Breast epithelium (tissue), 4 donors: ENCODE results near the gene RRAGD. TPM values are rescaled to one million over a fixed set of nuclear protein-coding genes. Genes with fewer than 3 reads are reported as not detected.

Experiments used
- DNase-seq, 2 donors: peaks; one replicate each; pipeline ENCODE4 v3.0.0-alpha.2; 2019; ENCODE audit warnings: low spot score in 2 of 2
- H3K27ac ChIP-seq, 2 donors: fragments of 200-600 bp; sonication (generic) in 1 of 2; one replicate each; pipeline ENCODE4 v1.5.1; 2016 to 2019; ENCODE audit warnings: mild to moderate bottlenecking in 1 of 2
- H3K27me3 ChIP-seq, 2 donors: fragments of 200-600 bp; sonication (generic) in 1 of 2; one replicate each; pipeline versions ENCODE4 v1.5.1 to v1.6.0; 2017 to 2019; ENCODE audit warnings: control low read depth in 1 of 2, mild to moderate bottlenecking in 1 of 2
- H3K36me3 ChIP-seq: fragments of 200-600 bp; one replicate; pipeline ENCODE4 v1.5.1; 2019
- H3K4me1 ChIP-seq, 2 donors: fragments of 200-600 bp; sonication (generic); one replicate each; pipeline ENCODE4 v1.5.1; 2016 to 2019; ENCODE audit warnings: control low read depth in 1 of 2
- H3K4me3 ChIP-seq, 3 donors: fragments of 200-600 bp; sonication (generic); 1 replicate in 2 of 3; 2 replicates in 1 of 3; pipeline ENCODE4 v1.5.1; 2016 to 2019; ENCODE audit warnings: mild to moderate bottlenecking in 3 of 3, moderate library complexity in 2 of 3
- H3K9me3 ChIP-seq, 2 donors: fragments of 200-600 bp; sonication (generic) in 1 of 2; one replicate each; pipeline ENCODE4 v1.5.1; 2016 to 2019; ENCODE audit warnings: control low read depth in 1 of 2
- POLR2A ChIP-seq: fragments of 450-650 bp; IDR thresholded peaks from one replicate; pipeline ENCODE4 v1.6.1; 2016; ENCODE audit warnings: antibody characterized with exemption, mild to moderate bottlenecking, moderate library complexity
- POLR2AphosphoS5 ChIP-seq, 3 donors: sonication (generic); formaldehyde crosslinking; IDR thresholded peaks; one replicate each; pipeline ENCODE4 v1.6.1; 2017; ENCODE audit warnings: antibody characterized with exemption in 3 of 3
- intact Hi-C: fragments of 100-400 bp; cut with DNase I; formaldehyde crosslinking; loops from one replicate; pipeline ENCODE4 v1.15.1; 2023; ENCODE audit warnings: low total_unique reads
- total RNA-seq, 3 donors: library from RNA; depleted of rRNA; stranded (reverse); fragments of >200 nt; gene quantifications; one replicate each; pipeline ENCODE4 v1.1.0, GENCODE V29; 2016
- TF ChIP-seq, protein P1 (sequence below), 3 donors: fragments of 450-650 bp; IDR thresholded peaks; one replicate each; pipeline ENCODE4 v1.5.1; 2016 to 2017; ENCODE audit warnings: antibody characterized with exemption in 3 of 3, mild to moderate bottlenecking in 3 of 3, moderate library complexity in 3 of 3

The RRAGD gene
- total RNA-seq, 3 donors from 2014 or later: 12.8 to 38.6 (median 23.9) TPM

- Histone ChIP-seq H3K9me3 (no peaks in the 10 kb centered on the region), H3K27me3 (no peaks in the 10 kb centered on the region), H3K36me3 (no peaks in the 10 kb centered on the region), H3K4me3 (no peak overlapping the region), H3K27ac (no peak overlapping the region), H3K4me1 (no peaks in the 10 kb centered on the region)
- no peak for DNase-seq
- intact Hi-C loops: no loop called here
- TF ChIP-seq POLR2A (no peak), POLR2AphosphoS5 (IDR thresholded peaks at IDR 0.05) (no peak)
- TF ChIP-seq, protein P1, sequence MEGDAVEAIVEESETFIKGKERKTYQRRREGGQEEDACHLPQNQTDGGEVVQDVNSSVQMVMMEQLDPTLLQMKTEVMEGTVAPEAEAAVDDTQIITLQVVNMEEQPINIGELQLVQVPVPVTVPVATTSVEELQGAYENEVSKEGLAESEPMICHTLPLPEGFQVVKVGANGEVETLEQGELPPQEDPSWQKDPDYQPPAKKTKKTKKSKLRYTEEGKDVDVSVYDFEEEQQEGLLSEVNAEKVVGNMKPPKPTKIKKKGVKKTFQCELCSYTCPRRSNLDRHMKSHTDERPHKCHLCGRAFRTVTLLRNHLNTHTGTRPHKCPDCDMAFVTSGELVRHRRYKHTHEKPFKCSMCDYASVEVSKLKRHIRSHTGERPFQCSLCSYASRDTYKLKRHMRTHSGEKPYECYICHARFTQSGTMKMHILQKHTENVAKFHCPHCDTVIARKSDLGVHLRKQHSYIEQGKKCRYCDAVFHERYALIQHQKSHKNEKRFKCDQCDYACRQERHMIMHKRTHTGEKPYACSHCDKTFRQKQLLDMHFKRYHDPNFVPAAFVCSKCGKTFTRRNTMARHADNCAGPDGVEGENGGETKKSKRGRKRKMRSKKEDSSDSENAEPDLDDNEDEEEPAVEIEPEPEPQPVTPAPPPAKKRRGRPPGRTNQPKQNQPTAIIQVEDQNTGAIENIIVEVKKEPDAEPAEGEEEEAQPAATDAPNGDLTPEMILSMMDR (IDR thresholded peaks at IDR 0.05): no peak
These were observed 40.2 kb upstream of the RRAGD start for GRCh38 chr6:89452281-89452680.

DNA sequence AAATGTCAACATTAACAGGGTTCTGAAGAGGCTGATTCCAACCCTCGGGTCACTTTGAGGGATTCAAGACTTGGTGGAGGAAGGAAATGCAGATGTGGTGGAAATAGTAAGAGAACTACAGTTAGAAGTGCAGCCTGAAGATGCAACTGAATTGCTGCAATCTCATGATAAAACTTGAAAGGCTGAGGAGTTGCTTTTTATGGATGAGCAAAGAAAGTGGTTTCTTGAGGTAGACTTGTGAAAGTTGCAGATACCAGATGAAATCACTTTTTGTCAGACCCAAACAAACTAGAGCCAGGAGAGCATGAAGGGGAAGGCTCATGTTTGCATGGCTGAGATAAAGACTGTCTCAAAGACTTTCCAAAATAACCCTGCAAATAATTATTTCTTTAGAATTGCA lies 37.1 kb upstream of the RRAGD start:
- H3K27ac ChIP-seq: no peak overlapping the region
- intact Hi-C loops: no loop called here
- H3K9me3 ChIP-seq: no peaks in the 10 kb centered on the region
- DNase-seq: no peak
- H3K27me3 ChIP-seq: no peaks in the 10 kb centered on the region
- H3K36me3 ChIP-seq: no peaks in the 10 kb centered on the region
- H3K4me1 ChIP-seq: no peaks in the 10 kb centered on the region
- H3K4me3 ChIP-seq: no peak overlapping the region
- TF ChIP-seq POLR2AphosphoS5 (IDR thresholded peaks at IDR 0.05): no peak
- TF ChIP-seq, protein P1 (IDR thresholded peaks at IDR 0.05): no peak
- no peak for TF ChIP-seq POLR2A

GRCh38 chr6:89443658-89444057 lies 31.6 kb upstream of the RRAGD start:
- Histone ChIP-seq H3K27me3 (no peaks in the 10 kb centered on the region), H3K4me3 (no peak overlapping the region), H3K4me1 (no peaks in the 10 kb centered on the region), H3K9me3 (no peaks in the 10 kb centered on the region), H3K27ac (no peak overlapping the region), H3K36me3 (no peaks in the 10 kb centered on the region)
- intact Hi-C loops: no loop called here
- DNase-seq: no peak
- TF ChIP-seq, protein P1 (IDR thresholded peaks at IDR 0.05): no peak
- no peak for TF ChIP-seq POLR2AphosphoS5 (IDR thresholded peaks at IDR 0.05)
- TF ChIP-seq POLR2A: no peak

- Histone ChIP-seq H3K27me3 (no peaks in the 10 kb centered on the region), H3K36me3 (no peaks in the 10 kb centered on the region), H3K9me3 (no peaks in the 10 kb centered on the region), H3K27ac (no peak overlapping the region), H3K4me1 (peaks cover 0 to 2% of the 10 kb centered on the region in 2 donors), H3K4me3 (no peak overlapping the region)
- DNase-seq: no peak
- TF ChIP-seq, protein P1 (IDR thresholded peaks at IDR 0.05): no peak
- TF ChIP-seq POLR2A: no peak
- TF ChIP-seq POLR2AphosphoS5 (IDR thresholded peaks at IDR 0.05): no peak
- intact Hi-C loops: no loop called here
These were observed 28.1 kb upstream of the RRAGD start for GRCh38 chr6:89440200-89440599.

- Histone ChIP-seq H3K27me3 (no peaks in the 10 kb centered on the region), H3K27ac (no peak overlapping the region), H3K36me3 (no peaks in the 10 kb centered on the region), H3K4me1 (peaks cover 0 to 2% of the 10 kb centered on the region in 2 donors), H3K4me3 (no peak overlapping the region), H3K9me3 (no peaks in the 10 kb centered on the region)
- intact Hi-C loops: loop anchor here (10.0 kb wide), 1 partner anchor 166 kb away; no protein-coding TSS in a partner anchor
- no peak for TF ChIP-seq POLR2AphosphoS5 (IDR thresholded peaks at IDR 0.05)
- TF ChIP-seq, protein P1 (IDR thresholded peaks at IDR 0.05): no peak
- TF ChIP-seq POLR2A: no peak
- DNase-seq: no peak
These were observed 26.9 kb upstream of the RRAGD start for GRCh38 chr6:89439014-89439413.
